ENCODE measurements around the gene C17orf113.

The C17orf113 gene

DNA sequence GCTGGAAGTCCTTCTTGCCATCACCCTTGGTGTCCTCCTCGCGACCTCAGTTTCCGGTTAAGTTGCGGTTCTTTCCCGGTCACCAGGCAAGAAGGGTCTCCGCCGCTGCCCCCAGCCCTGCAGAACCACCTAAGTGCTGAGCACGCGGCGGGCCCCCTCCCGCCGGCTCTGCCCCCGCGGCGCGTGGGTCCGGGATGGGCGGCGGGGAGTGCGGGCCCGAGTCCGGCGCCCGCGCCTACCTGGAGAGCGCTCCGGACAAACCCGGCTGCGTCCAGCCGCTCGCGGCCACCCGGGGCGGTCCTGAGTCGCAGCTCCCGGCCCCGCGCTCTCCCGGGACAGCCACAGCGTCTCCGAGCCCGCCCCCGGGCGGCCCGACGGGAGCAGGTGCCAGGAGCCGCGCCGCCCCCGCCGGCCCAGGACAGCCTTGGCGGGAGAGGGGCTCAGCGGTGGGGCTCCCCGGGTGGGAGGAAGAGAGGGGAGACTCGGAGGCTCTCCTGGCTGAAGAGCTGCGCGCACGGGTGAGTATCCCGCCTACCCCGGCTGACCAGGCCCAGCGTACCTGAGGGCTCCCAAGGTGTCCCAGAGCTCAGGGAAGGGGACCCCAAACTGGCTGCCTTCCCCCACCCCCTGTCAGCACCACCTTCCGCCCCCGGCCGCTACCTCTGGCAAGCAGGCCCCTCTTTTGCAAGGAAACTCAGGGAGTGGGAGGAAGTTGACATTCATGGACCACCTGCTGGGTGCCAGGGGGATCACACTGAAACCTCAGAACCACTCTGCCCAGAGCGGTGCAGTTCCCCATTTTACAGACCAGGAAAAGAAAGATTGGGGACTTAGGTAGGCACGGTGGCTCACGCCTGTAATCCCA is 22.2 kb upstream of the C17orf113 start:
- DNase-seq (ENCODE audit: low read depth): no peak

DNA sequence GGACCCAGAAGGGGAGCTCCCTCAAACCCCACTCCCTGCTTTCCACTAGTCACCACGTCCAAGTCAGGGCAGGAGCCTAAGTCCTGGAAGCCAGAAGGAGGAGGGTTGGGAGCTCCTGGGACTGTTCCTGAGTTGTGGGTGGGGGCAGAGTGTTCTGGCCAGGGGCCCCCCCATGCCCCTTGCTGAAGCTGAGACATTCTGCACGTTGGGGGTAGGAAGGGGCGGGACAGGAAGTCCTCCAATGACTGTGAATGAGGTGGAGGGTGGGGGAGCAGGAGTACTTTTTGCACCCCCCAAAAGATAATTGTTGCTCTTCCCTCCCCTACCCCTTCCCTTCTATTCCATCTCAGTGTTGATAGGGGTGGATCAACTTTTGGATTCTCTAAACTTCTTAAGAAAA is 21.4 kb upstream of the C17orf113 start:
- no peak for DNase-seq (ENCODE audit: low read depth)

DNA sequence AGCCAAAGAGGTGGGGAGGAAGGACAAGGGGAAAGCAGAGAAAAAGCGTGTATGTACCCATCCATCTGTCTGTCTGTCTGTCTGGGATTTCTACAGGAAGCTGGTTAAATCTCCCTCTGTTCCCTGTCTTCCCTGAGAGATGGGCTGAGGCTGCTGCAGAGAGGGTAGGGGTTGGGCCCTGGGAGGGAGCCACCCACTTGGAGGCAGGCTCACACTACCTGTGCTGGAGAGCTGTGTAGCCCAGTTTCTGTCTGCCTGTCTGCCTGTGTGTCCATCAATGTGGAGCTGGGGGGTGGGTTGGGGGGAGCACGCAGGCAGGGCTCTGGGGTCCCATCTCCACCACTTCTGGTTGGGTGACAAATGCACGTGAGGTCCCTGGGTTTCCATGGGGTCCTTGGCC is 18.6 kb upstream of the C17orf113 start:
- no peak for DNase-seq (ENCODE audit: low read depth)

DNA sequence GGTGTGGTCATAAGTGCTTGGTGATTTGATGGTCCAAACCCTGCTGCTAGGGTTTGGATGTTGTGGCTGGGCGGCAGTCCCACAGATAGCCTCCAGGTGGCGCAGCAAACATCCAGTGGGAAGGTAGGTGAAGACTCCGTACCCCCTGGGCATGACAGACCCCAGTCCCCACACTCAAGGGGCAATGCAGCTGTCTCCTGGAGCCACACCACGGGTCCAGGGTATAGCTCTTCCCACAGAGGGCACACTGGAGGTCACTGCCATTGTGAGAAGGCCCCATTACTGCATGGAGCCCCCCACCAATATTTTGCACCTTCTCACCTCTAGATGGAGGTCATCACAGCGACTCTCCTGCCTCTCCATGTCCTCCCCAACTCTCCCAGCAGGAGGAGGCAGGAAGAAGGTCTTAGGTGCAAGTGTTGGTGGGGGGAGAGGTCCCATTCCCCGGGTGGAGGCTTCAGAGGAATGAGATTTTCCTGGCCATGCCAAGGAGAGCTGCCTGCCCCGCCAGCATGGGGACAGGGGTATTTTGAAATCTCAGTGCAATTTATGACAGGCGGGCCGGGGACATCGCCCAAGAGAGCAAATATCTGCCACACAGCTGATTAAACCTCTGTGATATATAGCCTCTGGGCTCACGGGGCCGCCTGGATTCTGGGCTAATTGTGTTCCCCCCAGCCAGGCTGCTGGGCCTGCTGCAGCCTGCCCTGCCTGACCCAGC is 17.1 kb upstream of the C17orf113 start:
- DNase-seq (ENCODE audit: low read depth): peak; percentile 48

DNA sequence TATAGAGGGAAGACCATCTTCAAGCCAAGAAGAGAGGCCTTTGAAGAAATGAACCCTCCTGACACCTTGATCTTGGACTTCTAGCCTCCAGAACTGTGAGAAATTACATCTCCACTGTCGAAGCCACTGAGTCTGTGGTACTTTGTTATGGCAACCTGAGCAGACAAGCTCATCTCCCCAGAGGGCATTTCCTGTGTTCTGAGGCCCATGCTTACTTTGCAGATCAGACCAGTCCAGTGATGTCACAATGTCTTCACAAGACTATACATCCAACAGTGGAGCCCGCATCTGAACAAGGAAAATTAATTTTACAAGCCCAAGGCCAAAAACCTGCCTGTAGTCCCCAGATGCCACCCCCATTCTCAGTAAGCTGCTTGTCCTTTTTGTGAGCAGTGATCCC is 14.8 kb upstream of the C17orf113 start:
- no peak for DNase-seq (ENCODE audit: low read depth)

DNA sequence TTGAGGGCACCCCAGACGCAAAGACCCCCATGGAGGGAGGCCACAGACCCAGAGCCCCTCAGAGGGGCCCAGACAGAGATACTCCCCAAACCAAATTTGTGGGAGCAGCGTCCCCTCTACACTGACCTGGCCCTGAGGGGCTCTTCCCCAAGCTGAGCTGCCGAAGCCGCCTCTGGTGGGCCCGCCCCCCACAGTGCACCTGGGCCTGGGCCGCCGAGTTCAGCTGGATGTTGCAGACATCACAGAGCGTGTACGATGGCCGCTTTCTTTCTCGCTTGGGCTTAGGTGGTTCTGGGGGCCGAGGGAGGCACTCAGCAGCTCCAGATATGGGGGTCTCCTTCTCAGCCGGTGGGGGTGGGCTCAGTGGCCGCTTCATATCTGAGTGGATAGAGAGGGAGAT is 12.3 kb upstream of the C17orf113 start:
- DNase-seq (ENCODE audit: low read depth): no peak

DNA sequence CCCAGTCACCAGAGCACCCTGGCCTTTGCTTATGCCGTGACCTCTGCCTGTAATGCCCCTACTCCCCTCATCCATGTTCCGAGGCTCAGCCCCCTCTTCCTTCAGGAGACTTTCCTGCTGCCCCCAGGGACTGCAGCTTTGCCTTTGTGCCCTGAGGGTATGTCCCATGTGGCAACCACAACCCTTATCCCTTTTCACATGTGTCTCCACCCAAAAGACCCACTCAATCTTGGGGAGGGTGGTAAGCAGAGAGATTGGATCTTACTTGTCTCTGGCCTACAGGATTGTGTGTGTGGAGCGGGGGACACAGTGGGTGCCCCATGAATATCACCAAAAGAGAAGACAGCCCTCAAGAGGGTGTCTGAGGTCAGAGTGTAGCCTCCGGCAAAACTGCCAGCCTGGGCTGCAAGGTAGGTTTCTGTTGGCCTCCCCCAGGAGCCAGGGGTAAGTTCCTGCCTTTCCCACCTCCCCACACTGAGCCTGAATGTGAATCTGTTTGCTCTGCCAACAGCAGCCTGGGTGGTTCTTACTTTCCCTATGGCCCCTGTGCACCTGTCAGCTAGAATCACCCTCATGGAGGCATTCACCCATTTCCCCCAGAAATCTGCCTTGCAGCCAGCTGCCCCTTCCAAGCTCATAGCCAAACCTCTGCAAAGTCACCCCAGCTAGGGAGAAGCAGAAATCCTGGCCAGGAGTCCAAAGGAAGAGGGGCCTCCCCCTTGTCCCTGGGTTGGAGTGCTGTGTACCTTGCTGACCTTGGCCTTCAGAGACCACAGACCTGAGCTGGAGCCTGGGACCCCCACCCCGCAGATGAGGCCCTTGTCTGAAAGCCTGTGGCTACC is 11.5 kb upstream of the C17orf113 start:
- DNase-seq (ENCODE audit: low read depth): no peak

DNA sequence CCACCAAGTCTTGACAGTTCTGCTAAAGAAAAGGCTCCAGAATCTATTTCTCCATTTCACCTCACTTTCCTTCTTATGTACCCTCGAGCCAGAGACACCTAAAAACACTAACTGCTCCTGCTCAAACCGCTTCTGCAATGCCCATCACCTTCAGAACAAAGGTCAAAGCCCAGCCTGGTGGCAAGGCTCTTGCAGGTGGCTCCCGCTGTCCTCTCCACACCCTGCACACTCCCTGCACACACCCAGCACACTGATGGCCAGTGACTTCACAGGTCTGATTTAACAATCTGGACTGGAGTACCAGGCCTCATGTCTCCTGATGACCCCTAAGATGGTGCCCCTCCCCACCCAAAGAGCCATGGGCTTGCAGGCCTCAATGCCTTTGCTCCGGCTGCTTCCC is 9.8 kb upstream of the C17orf113 start:
- no peak for DNase-seq (ENCODE audit: low read depth)

DNA sequence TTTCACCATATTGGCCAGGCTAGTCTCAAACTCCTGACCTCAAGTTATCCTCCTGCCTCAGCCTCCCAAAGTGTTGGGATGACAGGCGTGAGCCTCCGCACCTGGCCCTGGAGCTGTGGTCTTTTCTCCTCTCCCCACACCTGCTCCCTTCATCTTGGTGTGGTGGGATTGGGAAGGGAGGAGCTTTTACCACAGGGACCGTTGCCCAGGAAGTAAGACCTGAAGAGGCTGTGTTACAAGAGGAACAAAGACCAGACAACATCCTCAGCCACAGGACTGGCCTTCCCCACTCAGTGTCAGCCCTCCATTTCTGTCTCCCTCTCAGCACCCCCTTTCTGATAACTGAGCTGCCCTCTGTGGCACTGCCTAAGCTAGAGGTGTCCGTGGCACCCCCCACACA is 9.4 kb upstream of the C17orf113 start:
- no peak for DNase-seq (ENCODE audit: low read depth)

DNA sequence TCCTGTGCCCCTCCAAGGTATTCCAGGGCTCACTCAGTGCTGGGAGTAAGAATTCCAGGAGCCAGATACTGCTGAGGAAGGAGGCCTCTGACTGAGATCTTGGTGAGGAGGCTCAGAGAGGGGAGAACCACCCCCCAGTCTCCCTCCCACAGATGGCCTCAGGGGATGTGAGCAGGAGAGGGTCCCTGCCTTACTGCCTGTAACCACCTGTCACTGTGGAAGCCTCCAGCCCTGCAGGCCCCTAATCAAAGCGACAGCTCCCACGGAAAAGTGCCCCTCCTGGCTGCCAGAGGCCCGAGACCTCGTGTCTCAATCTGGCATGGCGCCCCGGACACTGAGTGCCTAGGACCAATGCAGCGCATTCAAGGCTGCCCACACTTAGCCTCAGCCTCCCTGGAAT is 7.7 kb upstream of the C17orf113 start:
- DNase-seq (ENCODE audit: low read depth): no peak

DNA sequence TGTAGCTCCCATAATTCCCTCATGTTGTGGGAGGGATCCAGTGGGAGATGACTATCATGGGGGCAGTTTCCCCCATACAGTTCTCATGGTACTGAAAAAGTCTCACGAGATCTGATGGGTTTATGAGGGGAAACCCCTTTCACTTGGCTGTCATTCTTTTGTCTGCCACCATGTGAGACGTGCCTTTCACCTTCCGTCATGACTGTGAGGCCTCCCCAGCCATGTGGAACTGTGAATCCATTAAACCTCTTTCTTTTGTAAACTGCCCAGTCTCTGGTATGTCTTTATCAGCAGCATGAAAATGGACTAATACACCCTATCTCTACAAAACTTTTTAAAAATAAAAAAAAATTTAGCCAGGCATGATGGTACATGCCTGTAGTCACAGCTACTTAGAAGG is 6.2 kb upstream of the C17orf113 start:
- no peak for DNase-seq (ENCODE audit: low read depth)

DNA sequence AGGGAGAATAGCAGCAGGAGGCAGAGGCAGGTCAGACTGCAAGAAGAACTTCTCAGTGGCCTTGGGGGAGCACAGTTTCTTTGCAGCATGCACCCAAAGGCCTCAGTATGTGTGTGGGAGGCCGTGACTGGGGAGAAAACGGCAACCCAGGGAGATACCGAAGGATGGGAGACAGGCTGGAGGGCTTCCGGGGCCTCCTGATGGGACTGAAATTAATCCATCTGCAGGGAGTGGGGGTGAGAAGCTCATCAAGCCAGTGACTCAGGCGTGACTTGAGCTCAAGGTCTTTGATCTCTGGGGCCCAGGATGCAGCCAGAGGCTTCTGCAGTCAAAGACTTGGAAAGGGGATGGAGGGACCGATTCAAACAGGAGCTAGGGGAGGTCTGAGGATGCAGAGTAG is 5.1 kb upstream of the C17orf113 start:
- DNase-seq (ENCODE audit: low read depth): no peak

DNA sequence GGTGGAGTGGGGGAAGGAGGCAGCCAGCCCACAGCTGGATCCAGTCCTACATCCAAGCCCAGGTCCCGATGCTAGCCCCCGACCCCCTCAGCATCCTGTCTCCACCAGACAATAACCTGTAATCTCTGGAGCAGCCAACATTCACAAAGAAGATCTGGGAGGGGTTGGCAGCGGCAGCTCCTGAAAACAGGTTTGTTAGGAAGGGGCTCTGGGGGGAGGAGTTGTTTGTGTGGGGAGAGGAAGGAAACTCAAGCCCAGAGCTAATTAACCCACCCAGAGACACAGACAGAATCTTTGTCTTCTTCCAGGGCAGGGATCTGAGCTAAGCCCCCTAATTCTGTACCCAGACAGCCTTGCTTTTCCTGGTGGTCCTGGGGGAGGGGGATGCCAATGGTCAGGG is 4.6 kb upstream of the C17orf113 start:
- DNase-seq (ENCODE audit: low read depth): no peak

DNA sequence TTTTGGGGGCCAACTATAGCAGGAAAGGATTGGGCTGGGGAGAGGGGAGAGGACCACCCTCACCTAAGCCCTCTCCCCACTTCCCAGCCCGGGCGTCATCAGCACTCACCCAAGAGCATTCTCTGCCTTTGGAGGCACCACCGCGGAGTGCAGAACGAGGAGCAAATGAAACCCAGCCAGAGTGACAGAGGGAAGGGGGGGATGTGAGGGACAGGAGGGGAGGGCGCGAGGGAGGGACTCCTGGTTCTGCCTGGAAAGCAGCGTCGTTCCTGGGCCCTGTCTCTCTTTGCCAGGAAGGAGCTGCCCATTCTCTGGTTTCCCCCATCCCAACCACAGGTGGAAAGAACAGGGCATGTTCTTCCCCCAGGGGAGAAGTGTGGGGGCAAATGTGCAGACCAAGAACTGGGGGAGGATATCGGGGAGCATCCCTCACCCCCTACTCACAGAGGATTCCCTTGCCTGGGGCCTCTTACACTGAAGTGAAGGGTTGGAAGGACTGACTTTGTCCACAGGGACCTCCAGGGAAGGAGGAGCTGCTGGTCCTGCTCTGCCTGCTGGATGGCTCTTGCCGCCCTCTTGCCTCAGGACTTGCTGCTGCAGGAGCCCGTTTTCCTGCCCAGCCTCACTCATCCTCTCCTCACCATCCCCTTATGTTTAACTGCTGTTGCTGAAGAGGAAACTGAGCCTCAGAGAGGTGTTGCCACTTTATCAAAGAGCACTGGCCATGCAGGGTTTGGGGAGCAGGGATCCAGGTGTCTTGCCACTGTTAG is 3.5 kb upstream of the C17orf113 start:
- no peak for DNase-seq (ENCODE audit: low read depth)

DNA sequence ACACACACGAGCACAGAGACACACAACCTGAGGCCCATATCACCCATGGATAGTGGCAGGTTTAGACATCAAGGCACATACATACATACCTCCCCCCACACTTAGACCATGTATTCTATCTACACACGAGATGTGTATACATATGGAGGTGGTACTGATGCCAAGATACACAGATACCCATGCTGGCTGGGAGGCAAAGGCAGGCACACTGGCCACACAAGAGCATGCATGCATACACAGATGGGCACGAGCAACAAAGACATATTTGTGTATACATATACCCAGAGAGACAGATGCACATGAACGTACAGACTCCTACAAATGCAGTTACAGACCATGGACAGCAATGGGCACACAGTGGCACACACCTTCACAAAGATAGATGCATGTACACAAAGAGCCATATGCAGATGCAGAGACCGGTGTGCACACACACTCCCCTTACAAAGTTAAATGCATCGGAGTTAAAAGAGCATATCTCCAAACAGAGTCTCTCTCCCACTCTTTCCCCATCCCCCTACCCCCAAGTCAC is 2.0 kb upstream of the C17orf113 start:
- no peak for DNase-seq (ENCODE audit: low read depth)

DNA sequence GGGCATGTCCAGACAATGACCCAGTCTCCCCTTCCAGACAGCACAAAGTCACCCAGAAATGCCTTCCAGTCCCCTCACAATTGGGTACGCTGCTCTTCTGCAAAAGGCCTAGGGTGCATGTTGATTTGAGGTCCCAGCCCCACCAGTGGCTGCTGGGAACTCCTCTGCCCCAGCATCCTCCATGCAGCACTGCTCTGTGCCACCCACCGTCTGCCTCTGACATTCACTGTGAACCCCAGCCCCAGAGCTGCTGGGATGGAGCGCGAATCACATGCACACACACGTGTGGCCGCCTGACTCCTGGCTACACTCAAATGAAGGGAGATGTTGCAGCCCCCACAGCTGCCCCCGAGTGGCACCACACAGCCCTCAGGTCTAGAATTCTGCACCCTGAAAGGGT is 1.2 kb upstream of the C17orf113 start:
- DNase-seq (ENCODE audit: low read depth): no peak

DNA sequence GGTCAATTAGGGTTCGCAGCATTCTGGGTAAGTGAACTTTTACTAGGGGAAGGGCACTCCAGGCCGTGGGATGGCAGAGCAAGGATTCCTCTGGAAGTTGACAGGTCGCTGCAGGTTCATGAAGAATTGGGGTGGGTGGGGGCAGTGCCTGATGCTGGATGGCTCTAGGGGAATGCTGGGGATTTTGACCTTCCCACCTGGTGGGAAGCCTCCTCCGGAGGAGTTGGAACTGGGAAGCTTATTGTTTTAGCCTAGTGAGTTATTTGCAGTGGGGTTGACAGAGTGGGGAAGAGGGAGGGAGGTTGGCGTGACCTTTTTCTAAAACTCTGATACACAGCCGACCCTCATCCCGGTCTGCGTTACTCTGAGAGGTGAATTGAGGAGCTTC is 606 bp upstream of the C17orf113 start:
- no peak for DNase-seq (ENCODE audit: low read depth)

DNA sequence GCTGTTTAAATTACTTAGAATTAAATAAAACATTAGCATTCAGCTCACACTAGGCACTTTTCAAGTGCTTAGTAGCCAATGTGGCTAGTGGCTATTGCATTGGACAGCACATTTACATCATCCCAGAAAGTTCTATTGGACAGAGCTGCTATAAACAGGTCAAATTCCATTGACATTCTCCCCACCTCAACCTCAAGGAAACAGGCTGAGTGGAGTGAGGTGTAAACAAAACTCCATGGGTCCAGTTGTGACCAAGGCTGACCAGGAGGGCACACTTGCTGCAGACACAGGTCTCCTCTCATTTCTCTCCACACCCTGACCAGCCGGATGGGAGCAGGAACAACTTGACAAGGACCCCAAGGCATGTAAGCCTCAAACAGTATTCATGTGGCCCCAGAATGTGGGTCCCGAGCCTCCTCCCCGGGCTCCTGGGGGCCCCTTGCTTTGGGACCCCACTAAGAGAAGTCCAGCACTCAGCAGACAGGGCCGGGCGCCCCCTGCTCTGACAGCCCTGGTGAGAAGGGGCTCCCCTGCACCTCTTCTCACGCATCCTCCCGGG is 488 bp downstream of the C17orf113 start:
- DNase-seq (ENCODE audit: low read depth): no peak

DNA sequence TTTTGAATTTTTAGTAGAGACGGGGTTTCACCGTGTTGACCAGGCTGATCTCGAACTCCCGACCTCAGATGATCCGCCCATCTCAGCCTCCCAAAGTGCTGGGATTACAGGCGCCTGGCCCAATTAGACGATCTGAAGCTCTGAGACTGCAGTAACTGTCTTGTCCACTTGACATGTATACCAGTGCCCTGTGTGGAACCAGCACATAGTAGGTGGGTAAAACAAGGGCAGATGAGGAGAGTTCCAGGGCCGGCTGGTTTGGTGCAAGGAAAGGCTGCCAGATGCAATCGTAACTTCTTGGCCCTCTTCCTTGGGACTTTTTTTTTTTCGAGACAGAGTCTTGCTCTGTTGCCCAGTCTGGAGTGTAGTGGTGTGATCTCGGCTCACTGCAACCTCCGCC is 3.1 kb downstream of the C17orf113 start:
- no peak for DNase-seq (ENCODE audit: low read depth)

DNA sequence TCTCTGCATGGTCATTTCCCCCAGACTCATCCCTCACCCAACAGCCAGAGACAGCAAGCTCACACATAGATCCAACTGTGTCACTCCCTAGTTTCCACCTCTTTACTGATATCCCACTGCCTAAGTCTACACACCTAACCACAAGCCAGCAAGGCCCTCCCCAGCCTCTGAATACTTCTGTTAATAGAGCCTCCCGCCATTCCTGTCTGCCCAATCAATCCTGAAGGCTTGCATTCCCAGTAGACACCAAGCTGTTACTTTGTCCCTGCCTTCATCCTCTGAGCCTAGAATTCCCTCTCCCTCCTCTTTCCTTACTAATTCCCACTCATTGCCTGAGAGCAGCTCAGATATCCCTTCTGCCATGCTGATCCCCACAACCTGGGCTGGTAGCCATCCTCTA is 4.7 kb downstream of the C17orf113 start:
- DNase-seq (ENCODE audit: low read depth): no peak

DNA sequence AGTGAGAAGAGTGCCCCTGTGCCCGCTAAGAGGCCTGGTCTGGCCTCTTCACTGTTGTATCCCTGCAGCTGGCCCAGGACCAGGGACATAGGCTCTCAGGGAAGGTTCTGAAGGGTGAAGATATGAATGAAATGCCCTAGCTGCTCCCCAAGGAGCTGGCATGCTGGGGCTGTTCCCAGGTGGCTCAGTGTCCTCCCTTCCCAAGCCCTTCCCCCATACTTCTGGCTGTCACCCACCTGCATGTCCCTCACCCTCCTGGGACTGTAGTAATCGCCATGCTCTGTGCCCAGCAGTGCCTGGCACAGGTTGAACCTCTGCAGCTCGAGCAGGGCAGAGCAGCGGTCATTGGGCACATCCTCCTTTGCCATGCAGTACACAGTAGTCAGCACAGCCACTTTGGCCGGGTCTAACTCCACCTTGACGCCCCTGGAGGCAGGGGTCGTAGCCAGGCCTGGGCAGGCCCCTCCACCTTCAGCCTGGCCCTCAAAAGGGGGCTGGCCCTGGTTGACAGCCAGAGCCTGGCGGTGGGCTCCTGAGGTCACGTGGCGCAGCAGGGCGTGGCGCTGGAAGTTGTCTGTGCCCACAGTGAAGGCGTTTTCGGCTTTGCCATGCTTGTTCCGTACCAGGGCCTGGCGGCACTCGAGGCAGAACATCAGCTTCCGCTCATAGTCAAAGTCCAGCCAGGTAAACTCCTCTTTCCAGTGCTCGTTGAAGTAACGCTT is 7.6 kb downstream of the C17orf113 start:
- DNase-seq (ENCODE audit: low read depth): no peak
